Left lung (tissue), 10 donors: ENCODE data around the gene MFSD6L. TPM values are rescaled to one million over a fixed set of nuclear protein-coding genes. Genes with fewer than 3 reads are reported as not detected.

Experiments
- ATAC-seq: fragments of 200-7000 bp; cut with Tn5 transposase; one replicate; pipeline ENCODE4 v1.9.1; 2020; ENCODE audit warnings: moderate library complexity
- DNase-seq, 4 donors: peaks; one replicate each; pipeline ENCODE4 v3.0.0-alpha.2; 2013 to 2020
- H3K27ac ChIP-seq, 2 donors: fragments of 200-600 bp; sonication (generic) in 1 of 2; one replicate each; pipeline versions ENCODE4 v1.5.0 to v1.8.0; 2020 to 2021
- H3K27me3 ChIP-seq, 2 donors: fragments of 200-600 bp; sonication (generic) in 1 of 2; one replicate each; pipeline versions ENCODE4 v1.5.0 to v1.8.0; 2020 to 2021
- H3K36me3 ChIP-seq, 2 donors: fragments of 200-600 bp; sonication (generic) in 1 of 2; one replicate each; pipeline versions ENCODE4 v1.5.0 to v1.8.0; 2020 to 2021
- H3K4me1 ChIP-seq, 2 donors: fragments of 200-600 bp; one replicate each; pipeline ENCODE4 v1.8.0; 2021
- H3K4me3 ChIP-seq, 2 donors: fragments of 200-600 bp; sonication (generic) in 1 of 2; one replicate each; pipeline versions ENCODE4 v1.5.0 to v1.8.0; 2020 to 2021; ENCODE audit warnings: mild to moderate bottlenecking in 1 of 2
- H3K9me3 ChIP-seq, 2 donors: fragments of 200-600 bp; sonication (generic) in 1 of 2; one replicate each; pipeline versions ENCODE4 v1.5.0 to v1.8.0; 2020 to 2021
- intact Hi-C, 2 donors: fragments of 100-400 bp; cut with DNase I; formaldehyde crosslinking; loops; one replicate each; pipeline versions ENCODE4 v1.11.2 to v1.14.2; 2022
- polyA plus RNA-seq, 6 donors: library from polyadenylated mRNA; unstranded; fragments of 120-200 nt; gene quantifications; one replicate each; pipeline ENCODE4 v1.2.1, GENCODE V29; 2013; ENCODE audit not compliant: insufficient read length in 6 of 6
- total RNA-seq, 2 donors: library from RNA; stranded (reverse); fragmentation: NEBNext Ultra II Directional; extraction: Animal tissue kit (Norgen Biotek cat#: 25700); gene quantifications; one replicate each; pipeline ENCODE4 v1.2.1, GENCODE V29; 2021
- TF ChIP-seq, protein P1 (sequence below), 2 donors: fragments of 200-600 bp; sonication (generic) in 1 of 2; IDR thresholded peaks; one replicate each; pipeline versions ENCODE4 v1.5.0 to v1.8.0; 2021; ENCODE audit warnings: antibody characterized with exemption in 2 of 2
- donor health status: DM: no; HTN: yes; CAD: no.
- donor health status: DM: no; HTN: no; CAD: no.

MFSD6L gene
- total and polyA plus RNA-seq, 8 donors: 0.30 to 1.6 (median 0.65) TPM

DNA sequence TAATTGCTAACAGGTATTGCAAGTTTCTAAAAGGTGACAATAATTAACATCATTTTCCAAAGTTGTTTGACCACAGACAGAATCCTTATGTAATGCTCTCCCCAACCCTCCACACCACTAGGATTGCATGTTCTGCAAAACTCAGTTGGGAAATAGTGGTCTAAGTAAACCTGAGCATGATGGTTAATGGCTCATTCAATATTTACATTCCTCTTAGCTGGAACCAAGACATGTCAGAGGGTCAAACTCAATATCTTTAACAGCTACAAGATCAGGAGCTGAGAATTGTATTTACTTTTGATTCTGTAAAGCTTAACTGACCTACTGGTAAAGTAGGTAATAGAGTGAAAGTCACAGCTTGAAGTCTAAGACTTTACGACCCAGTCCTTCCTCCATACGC lies 10.2 kb downstream of the MFSD6L start:
- peak; percentile 83 for ATAC-seq
- Histone ChIP-seq H3K36me3 (no peaks in the 10 kb centered on the region), H3K27ac (no peak overlapping the region), H3K27me3 (peaks cover 3 to 33% of the 10 kb centered on the region in 2 donors), H3K4me3 (no peak overlapping the region), H3K9me3 (peaks cover 0 to 7% of the 10 kb centered on the region in 2 donors), H3K4me1 (peaks cover 0 to 17% of the 10 kb centered on the region in 2 donors)
- DNase-seq: peak in 1 of 4 donors; percentile 25
- TF ChIP-seq, protein P1, sequence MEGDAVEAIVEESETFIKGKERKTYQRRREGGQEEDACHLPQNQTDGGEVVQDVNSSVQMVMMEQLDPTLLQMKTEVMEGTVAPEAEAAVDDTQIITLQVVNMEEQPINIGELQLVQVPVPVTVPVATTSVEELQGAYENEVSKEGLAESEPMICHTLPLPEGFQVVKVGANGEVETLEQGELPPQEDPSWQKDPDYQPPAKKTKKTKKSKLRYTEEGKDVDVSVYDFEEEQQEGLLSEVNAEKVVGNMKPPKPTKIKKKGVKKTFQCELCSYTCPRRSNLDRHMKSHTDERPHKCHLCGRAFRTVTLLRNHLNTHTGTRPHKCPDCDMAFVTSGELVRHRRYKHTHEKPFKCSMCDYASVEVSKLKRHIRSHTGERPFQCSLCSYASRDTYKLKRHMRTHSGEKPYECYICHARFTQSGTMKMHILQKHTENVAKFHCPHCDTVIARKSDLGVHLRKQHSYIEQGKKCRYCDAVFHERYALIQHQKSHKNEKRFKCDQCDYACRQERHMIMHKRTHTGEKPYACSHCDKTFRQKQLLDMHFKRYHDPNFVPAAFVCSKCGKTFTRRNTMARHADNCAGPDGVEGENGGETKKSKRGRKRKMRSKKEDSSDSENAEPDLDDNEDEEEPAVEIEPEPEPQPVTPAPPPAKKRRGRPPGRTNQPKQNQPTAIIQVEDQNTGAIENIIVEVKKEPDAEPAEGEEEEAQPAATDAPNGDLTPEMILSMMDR (IDR thresholded peaks at IDR 0.05): no peak
- intact Hi-C loops: loop anchor here in 1 of 2 donors (10.0 kb wide), 1 partner anchor 374 kb away; no protein-coding TSS in a partner anchor

DNA sequence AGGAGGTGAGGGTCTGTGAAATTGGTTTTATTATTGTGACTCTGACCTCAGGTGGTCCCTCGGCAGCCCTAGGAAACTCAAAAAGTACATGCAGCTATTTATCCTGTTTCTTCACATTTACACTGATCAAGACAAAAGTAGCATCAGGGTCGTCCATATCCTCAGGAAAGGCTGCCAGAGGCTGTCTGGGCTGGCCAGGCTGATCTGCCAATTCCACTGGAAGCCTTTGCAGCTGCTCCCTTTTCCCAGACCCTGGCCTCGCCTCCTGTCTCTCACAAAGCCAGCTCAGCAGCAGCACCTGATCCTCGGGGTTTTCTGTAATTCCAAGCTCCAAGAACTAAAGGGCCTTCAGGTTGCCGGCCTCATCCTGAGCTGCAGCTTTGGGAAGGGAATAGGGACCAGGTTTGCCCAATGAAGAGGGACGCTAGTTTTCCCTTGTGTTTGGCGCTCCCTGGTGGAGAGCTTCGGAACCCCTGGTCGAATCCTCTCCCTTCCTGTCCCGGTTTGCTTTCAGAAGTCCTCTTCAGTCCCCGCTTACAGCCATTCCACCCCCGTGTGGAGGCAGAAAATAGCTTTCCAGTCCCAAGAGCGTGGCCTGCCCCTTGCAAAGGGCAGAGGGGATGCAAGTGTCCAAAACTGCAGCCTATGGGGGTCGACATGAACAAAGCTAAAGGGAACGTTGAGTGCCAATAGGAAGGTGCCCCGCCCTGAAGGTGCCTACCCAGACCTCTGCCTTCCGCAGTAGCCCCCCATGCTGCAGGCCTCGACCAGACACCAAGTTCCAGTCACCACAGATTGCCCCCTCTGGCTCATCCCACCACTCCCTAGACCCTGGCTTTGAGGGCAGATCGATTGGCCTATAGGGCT lies 13.4 kb downstream of the MFSD6L start:
- peaks cover 0 to 15% of the 10 kb centered on the region in 2 donors for H3K4me1 ChIP-seq
- DNase-seq (peak; percentile 68 to 87 (median 79)), ATAC-seq (peak; percentile 84)
- H3K27ac ChIP-seq: no peak overlapping the region
- no peaks in the 10 kb centered on the region for H3K9me3 ChIP-seq
- H3K4me3 ChIP-seq: no peak overlapping the region
- intact Hi-C loops: loop anchor here in 1 of 2 donors (10.0 kb wide), 1 partner anchor 371 kb away; no protein-coding TSS in a partner anchor
- TF ChIP-seq, protein P1 (IDR thresholded peaks at IDR 0.05): peak; percentile 71 to 91
- peaks cover 3 to 16% of the 10 kb centered on the region in 2 donors for H3K27me3 ChIP-seq
- H3K36me3 ChIP-seq: no peaks in the 10 kb centered on the region

DNA sequence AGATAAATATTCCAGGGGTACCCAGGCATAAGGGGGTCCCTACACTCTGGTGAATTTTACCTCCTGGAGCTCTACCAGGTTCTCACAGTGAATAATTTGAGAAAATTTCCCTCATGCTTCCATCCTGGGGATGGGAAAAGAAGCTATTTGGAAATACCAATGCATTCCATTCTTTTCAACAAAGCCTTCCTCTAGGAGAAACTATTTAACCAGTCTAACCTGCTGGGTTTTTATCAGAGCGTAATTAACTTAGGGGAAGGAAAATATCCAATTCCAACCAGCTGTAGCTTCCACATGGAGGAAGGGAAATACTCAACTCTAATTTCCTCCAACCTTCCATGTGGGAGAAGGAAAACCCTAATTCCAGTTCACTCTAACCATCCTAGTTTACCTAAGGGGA lies 17.0 kb downstream of the MFSD6L start:
- H3K4me1 ChIP-seq: peaks cover 0 to 25% of the 10 kb centered on the region in 2 donors
- TF ChIP-seq, protein P1 (IDR thresholded peaks at IDR 0.05): no peak
- H3K27me3 ChIP-seq: peaks cover 3 to 19% of the 10 kb centered on the region in 2 donors
- no peak overlapping the region for H3K27ac ChIP-seq
- DNase-seq: no peak
- intact Hi-C loops: loop anchor here in 1 of 2 donors (10.0 kb wide), 1 partner anchor 367 kb away; no protein-coding TSS in a partner anchor
- no peak overlapping the region for H3K4me3 ChIP-seq
- no peaks in the 10 kb centered on the region for H3K36me3 ChIP-seq
- no peaks in the 10 kb centered on the region for H3K9me3 ChIP-seq
- ATAC-seq: no peak

DNA sequence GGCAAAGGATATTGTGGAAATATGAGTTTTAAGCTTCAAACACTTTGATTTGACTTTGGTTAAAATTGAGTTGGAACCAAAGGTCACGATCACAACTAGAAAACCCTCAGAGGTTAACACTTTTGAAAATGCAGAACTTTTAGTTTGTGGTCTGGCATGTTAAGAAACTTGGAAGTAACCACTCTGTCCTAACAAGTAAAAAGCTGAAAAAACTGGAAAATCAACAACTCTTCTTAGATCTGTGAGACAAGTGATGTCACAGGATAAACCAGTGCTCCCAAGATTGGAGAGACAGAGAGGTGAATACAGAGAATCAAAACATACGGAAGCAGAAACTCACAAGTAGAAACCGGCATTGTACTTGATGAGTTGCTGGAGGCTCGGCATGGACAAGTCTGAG lies 17.4 kb downstream of the MFSD6L start:
- no peak for DNase-seq
- H3K27me3 ChIP-seq: peaks cover 3 to 19% of the 10 kb centered on the region in 2 donors
- intact Hi-C loops: loop anchor here in 1 of 2 donors (10.0 kb wide), 1 partner anchor 367 kb away; no protein-coding TSS in a partner anchor
- TF ChIP-seq, protein P1 (IDR thresholded peaks at IDR 0.05): no peak
- peaks cover 0 to 28% of the 10 kb centered on the region in 2 donors for H3K4me1 ChIP-seq
- no peak for ATAC-seq
- H3K36me3 ChIP-seq: no peaks in the 10 kb centered on the region
- H3K27ac ChIP-seq: no peak overlapping the region
- no peaks in the 10 kb centered on the region for H3K9me3 ChIP-seq
- no peak overlapping the region for H3K4me3 ChIP-seq

DNA sequence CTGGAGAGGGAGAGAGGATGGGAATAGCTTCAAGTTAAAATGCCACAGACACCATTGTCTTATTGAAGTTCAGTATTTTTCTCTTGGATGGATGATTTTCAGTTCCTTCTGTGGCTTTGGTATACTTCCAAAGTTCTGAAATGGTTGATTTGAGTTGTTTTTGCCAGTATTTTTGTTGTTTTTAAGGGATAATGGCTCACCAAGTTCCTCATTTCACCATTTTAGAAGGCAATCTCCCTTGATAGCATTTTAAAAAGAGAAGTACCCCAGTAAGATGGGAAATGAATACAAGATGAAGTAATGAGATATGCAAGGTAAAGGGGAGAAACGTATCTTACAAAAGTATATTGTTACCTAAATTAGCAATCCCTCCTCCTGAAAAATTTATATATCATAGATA lies 22.3 kb downstream of the MFSD6L start:
- Histone ChIP-seq H3K4me3 (no peak overlapping the region), H3K27me3 (peaks cover 7 to 12% of the 10 kb centered on the region in 2 donors), H3K36me3 (no peaks in the 10 kb centered on the region), H3K27ac (no peak overlapping the region), H3K4me1 (peaks cover 0 to 23% of the 10 kb centered on the region in 2 donors), H3K9me3 (no peaks in the 10 kb centered on the region)
- TF ChIP-seq, protein P1 (IDR thresholded peaks at IDR 0.05): no peak
- DNase-seq (no peak), ATAC-seq (no peak)
- intact Hi-C loops: no loop called here
